NCI-H524 treated with DMSO at 0.1 percent for 48 hours (cell line): ENCODE results near the gene DVL3.
"Not testable (repeated sequence)": the region's sequence is repeated elsewhere in the genome, so short reads cannot be mapped to it uniquely, and the experiment has no call there.

ENCODE experiments used
- DNase-seq: peaks from one replicate; lab custom pipeline; 2025; lab: John Stamatoyannopoulos, UW

DVL3 gene

GRCh38 chr3:184154885-184155643 lies at the start of gene DVL3:
Gene DVL3, plus strand, starts transcription at chr3:184155377. Its CDS starts 259 bp downstream, at chr3:184155636.
- no peak for DNase-seq

- DNase-seq: no peak
Measured at GRCh38 chr3:184110316-184110725, 44.9 kb upstream of the DVL3 start.

DNA sequence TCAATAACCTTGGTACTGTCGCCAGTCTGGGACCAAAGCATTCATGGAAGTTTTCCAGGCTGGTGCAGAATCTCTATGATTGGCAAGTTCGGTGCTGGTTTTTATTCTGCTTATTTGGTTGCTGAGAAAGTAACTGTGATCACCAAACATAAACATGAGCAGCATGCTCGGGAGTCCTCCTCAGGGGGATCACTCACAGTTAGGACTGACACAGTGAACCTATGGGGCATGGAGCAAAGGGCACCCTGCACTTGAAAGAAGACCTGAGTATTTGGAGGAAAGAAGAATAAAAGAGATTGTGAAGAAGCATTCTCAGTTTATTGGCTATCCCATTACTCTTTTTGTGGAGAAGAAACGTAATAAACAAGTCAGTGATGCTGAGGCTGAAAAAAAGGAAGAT lies 39.2 kb upstream of the DVL3 start:
- DNase-seq: no peak

- no peak for DNase-seq
Measured at GRCh38 chr3:184117636-184118035, 37.5 kb upstream of the DVL3 start.

GRCh38 chr3:184121031-184121430 lies 34.1 kb upstream of the DVL3 start:
- not testable (repeated sequence) for DNase-seq

GRCh38 chr3:184126006-184126405 lies 29.2 kb upstream of the DVL3 start:
- DNase-seq: no peak

DNA sequence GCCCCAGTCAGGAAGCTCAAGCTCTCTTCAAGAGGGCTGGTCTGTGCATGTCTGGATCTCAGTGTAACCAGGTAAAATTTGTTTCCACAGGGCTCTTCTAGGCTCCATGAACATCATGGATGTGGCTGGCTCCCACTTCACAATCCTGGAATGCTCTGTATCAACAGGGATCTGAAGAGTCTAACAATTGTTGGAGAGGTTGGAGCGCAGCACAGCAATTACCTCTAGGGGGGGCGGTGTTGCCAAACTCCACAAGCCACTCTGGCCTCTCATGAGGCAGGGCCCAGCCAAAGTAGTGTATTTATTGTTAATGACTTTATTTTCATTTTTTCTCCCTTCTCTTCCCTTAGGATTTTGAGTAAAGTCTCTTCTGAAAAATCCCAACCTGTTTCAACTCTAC lies 26.2 kb upstream of the DVL3 start:
- DNase-seq: no peak

- no peak for DNase-seq
Measured at GRCh38 chr3:184132945-184133344, 22.2 kb upstream of the DVL3 start.

DNA sequence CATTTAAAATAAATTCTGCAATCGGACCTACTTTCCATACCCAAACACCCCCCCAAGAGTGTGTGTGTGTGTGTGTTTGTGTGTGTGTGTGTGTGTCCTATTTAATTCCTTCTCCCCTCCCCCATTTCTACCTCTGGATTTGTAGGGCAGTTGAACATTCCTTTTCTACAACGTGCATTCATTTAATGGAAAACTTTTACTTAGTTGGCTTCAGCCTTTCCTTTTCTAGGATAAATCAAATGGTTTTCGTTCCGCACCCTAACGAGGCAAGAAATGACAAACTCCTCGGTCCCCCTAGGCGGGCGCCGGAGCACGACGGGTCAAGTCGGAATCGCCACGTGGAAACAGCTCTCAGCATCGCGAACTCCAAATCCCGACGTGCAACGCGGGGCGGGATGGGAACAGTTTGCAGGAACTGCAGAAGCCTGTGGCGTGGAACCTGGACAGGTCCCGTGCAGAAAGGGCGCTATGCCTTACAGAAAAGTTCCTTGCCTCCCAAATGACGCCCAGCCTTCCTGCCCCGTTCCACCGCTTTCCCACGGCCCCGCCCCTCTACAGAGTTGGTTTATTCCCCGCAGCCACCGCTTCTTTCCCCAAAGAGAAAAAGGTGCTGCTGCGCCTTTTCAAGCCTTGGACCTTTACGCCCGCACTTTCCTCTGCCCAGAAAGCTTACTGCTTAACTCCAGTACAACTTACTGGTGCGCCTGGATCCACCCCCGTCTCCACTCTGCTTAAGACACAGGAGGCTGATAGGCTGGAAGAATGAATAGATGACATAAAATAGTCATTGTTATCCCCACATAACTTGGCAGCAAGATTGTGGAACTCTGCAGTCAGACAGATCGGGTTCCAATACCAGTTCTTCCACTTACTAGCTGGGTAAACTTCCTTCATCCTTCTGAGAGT lies 21.1 kb upstream of the DVL3 start:
- peak; percentile 70 for DNase-seq

DNA sequence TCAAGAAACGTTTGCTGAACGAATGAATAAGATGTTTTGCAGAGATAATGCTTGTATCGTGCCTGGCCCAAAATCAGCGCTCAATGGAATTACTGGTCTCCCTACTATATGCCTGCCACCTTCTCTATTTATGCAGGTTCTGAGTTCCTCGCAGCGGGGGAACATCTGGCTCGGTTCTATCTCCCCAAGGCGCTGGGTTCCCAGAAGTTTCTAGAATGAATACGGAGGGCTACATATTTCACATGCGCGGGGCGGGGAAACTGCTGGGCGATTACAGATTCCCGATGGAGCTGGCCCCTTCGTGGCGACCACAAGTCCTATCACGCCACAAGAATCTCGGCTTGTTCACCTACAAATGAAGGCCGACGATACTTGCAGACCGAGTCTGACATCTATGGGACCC lies 20.4 kb upstream of the DVL3 start:
- no peak for DNase-seq

DNA sequence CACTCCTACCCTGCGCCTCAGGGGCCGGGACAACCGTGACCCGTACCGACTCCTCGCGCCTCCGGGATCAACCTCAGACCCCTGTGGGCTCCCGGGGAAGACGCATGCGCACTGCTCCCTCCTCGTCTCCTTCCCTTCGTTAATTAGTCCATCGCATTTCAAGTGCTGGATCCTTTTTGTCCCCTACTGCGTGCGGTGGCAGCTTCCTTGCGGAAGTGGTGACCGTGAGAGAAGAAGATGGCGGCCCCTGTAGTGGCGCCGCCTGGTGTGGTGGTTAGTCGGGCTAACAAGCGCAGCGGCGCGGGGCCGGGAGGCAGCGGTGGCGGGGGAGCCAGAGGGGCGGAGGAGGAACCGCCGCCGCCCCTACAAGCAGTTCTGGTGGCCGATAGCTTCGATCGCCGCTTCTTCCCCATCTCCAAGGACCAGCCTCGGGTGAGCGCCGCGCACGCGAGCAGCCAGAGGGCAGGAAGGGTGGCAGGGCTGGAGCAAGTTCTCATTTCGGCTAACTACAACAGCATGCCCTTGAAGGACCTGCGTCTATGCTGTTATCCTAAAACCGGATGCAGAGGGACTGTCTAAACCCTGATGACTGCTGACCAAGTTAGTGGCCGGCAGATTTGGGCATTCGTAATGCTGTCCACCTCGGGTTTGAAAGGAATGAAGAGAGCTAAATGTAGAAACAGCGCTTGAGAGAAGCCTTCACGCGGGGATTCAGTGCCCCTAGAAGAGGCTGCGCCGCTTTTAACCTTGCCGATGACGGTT lies 19.8 kb upstream of the DVL3 start, which contains the start of gene EIF2B5:
Gene EIF2B5 (plus strand): TSS at position 210 of the 762 bp plus-strand sequence. CDS start 28 bp downstream, at position 238.
- peak; percentile 92 for DNase-seq

GRCh38 chr3:184135911-184136260 lies 19.3 kb upstream of the DVL3 start:
- DNase-seq: no peak

- no peak for DNase-seq
Measured at GRCh38 chr3:184140436-184140835, 14.7 kb upstream of the DVL3 start.

DNA sequence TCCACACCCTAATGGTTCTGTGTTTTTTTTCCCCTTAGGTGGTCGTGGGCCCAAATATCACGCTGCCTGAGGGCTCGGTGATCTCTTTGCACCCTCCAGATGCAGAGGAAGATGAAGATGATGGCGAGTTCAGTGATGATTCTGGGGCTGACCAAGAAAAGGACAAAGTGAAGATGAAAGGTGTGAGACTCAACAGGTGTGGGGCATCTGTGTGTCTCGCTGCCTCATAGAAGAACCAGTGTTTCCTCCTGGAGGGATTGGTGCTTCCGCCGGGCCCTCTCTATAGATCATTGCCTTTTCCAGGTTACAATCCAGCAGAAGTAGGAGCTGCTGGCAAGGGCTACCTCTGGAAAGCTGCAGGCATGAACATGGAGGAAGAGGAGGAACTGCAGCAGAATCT lies 13.0 kb upstream of the DVL3 start:
- DNase-seq: no peak

DNA sequence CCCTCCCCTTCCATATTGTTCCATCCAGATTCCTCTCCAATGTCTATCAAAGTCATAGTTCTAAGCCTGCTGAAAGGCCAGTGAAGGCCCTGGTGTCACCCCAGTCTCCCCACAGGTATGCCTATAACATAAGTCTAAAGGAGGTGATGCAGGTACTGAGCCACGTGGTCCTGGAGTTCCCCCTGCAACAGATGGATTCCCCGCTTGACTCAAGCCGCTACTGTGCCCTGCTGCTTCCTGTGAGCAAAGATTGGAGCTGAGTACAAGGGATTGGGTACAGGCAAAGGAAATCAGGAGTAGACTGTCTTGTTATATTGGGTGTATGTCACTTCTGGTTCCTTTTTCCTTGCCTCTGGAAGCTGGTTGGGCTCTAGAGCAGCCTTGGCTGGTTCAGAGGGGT lies 11.8 kb upstream of the DVL3 start:
- DNase-seq: no peak

DNA sequence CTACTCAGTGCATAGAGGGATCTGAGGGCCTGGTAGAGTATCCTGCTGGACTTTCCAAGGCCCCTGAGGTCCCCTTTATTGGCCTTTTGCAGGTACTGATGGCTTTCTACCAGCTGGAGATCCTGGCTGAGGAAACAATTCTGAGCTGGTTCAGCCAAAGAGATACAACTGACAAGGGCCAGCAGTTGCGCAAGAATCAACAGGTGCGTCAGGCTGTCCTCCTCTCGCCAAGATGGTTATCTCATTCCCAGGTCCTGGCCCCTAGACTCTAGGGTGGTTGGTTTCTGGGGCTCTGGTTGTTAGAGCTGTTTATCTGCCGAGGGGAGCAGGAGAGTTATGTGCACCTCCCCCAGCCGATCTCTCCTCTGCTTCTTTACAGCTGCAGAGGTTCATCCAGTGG lies 10.7 kb upstream of the DVL3 start:
- no peak for DNase-seq

GRCh38 chr3:184145111-184145524 lies 10.1 kb upstream of the DVL3 start:
- peak; percentile 50 for DNase-seq

DNA sequence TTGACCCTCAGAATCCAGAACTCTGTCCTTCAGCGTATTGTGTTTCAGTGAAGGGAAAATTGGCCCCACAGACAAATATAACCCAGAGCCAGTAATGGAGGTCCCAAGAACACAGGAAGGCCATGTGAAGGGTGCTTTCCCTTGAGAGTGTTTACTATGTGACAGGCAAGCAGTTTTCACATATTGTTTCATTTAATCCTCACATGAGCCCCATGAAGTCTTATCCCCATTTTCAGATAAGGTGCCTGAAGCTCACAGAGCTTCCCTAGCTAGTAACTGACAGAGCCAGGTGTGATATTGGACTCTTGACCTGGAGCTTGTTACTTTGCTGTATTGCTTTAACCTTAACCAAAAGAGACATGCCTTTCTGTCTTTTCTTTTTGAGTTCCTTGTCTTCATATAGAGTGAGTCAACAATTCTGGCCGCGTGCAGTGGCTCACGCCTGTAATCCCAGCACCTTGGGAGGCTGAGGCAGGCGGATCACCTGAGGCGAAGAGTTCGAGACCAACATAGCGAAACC lies 9.4 kb upstream of the DVL3 start:
- no peak for DNase-seq

- no peak for DNase-seq
Measured at GRCh38 chr3:184148076-184148475, 7.1 kb upstream of the DVL3 start.

DNA sequence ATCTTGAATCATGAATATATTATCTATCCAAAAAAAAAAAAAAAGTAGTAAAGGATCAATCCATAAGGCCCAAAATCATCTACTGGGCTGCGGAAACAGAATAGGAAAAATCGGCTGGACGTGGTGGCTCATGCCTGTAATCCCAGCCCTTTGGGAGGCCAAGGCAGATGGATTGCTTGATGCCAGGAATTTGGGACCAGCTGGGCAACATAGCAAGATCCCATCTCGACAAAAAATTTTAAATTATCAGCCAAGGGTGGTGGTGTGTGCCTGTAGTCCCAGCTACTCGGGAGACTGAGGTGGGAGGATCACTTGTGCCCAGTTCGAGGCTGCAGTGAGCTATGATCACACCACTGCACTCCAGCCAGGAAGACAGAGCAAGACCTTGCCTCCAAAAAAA lies 6.1 kb upstream of the DVL3 start:
- no peak for DNase-seq

DNA sequence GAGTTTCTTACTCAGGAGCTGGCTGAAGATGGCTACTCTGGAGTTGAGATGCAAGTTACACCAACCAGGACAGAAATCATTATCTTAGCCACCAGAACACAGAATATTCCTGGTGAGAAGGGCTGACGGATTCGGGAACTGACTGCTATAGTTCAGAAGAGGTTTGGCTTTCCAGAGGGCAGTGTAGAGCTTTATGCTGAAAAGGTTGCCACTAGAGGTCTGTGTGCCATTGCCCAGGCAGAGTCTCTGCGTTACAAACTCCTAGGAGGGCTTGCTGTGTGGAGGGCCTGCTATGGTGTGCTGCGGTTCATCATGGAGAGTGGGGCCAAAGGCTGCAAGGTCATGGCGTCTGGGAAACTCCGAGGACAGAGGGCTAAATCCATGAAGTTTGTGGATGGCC lies 5.4 kb upstream of the DVL3 start:
- not testable (repeated sequence) for DNase-seq
